RCC 7860 (cell line): ENCODE data around the gene RFT1.

Experiments
- DNase-seq: peaks from one replicate; pipeline ENCODE4 v3.0.0-alpha.2; 2015; ENCODE audit warnings: low spot score
- FAIRE-seq: peaks from 2 replicates; lab custom pipeline; 2012; peaks lifted over from hg19 to GRCh38; lab: Jason Lieb, UNC

Gene RFT1

DNA sequence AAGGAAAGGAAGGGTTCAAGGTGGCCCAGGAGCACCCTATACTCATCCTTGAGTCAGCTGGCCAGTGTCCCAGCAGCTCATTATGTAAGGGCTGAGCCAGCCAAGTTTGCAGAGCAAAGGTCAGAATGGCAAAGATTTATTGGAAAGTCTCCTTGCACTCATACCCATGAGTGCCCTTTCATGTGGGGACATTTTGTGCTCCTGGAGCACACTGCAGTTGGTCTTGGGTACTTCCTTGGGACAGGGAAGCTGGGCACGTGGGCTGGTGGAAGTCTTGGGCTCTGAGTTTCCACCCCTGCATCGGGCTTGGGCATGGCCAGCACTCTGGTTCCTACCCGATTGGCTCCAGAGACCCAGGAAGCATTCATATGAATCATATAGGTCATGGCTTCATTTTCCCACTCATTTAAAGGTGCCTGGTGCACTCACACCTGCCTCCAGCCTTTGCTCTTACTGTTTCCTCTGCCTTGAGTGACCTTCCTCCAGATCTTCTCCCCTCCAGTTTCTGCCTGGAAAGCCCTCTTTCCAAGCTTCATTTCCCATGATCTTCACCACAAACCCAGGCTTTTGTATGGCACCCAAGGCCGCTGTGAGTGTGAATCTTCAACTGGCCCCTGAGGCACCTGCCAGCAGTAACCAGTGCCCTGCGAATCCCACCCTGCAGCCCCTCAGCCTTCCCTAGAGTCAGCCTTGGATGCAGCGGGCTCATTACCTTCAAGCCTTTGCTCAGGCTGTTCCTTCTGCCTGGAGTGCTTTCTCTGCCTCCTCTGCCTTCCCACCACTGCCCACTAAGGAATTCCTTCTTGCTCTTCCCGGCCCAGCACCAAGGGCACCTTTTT lies 20.2 kb upstream of the RFT1 start:
- FAIRE-seq (peak; percentile 56), DNase-seq (peak; percentile 47)

DNA sequence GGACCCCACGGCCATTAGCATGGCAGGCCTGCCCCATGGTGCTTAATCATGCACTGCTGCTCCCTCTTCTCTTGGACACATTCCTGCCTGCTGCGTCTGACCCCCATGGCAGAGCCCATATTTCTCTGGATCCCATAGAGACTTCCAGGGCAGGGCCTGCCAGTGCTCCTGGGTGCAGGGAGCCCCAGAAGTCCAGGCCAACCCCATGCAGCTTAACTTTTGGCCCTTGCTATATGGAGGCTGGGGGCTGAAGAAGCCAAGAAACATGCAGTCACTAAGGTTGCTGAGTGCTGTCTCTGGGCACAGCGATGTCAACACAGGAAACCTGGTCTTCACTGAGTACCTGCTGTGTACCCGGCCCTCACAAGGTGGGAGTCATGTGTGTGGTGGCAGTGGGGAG lies 19.5 kb upstream of the RFT1 start:
- DNase-seq = no peak
- FAIRE-seq = no peak

DNA sequence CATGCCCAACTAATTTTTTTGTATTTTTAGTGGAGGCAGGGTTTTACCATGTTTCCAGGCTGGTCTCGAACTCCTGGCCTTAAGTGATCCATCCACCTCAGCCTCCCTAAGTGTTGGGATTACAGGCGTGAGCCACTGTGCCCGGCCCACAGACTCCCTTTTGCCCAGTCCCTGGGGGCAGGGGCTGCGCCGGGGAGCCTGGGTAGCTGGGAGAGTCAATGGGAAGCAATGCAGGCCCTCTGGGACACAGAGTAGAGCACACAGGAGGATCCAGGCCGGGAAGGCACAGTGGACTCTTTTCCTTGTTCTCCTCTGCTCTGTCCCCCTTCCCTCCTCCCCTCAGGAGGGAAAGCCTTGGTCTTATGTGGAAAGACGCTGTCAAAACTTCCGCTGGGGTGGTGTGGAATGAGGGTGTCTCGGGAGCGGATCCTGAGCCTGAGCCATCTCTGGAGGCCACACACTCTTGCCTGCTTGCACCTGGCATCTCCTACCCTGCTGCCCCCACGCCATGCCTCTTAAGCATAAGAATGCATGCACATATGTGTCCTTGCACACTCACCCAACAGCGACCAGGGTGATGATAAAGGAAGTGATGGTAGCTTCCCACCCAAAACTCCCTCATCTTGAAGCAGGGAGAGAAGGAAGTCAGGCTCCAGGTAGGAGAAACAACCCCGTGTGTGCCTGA lies 18.9 kb upstream of the RFT1 start:
- DNase-seq = no peak
- FAIRE-seq = no peak

DNA sequence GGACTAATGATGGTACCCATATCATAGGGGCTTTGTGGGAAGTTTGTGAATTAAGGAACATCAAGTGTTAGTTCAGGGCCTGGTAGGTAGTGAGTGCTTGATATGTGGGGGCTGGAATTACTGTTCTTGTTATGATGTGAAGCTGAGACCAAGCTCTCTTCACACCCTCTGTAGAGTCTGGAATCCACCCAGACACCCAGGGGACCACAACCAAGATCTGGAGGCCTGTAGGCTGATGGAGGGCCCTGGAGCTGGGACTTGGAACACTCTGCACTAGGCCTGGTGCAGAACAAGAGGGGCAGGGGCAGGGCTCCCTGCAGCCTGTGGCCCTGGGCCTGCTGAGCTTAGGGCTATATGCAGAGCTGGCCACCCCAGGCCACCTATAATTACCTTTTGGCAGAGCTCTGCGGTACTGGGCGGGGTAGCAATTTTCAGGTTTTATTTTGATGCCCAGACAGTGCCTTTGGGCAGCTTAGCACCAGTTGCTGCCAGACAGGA lies 17.7 kb upstream of the RFT1 start:
- DNase-seq (no peak), FAIRE-seq (no peak)

DNA sequence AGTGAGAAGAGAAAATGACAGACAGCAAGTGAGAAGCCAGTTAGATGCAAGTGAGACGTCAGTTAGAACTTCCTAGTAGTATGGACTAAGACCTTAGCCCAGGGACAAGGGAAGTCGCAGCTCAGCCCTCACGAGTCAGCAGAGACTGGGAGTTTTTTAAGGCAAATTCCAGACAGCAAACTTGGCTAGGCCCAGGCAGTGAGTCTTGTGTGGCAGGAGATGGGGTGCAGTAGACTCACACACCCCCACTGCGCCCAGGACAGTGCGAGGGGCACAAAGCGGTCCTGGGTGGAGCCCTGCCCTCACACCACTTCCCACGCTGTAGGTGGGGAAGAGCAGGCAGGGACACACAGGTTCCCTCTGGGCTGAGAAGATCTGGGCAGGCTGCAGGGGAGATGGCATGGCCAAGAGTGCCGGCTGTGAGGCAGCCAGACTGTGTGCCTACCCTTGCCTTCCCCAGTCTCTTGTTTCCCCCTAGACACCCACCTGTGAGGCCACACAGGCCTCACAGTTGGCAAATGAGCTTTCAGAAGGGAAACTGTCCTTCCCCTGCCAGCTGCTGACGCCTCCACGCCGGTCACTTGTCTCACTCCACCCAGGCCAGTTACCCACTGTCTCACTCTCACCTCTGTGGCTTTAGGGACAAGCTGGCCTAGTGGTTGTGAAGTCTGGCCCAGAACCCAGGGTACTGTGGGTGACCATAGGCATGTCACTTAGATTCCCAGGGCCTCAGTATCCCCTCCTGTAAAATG lies 17.1 kb upstream of the RFT1 start:
- FAIRE-seq = no peak
- no peak for DNase-seq

DNA sequence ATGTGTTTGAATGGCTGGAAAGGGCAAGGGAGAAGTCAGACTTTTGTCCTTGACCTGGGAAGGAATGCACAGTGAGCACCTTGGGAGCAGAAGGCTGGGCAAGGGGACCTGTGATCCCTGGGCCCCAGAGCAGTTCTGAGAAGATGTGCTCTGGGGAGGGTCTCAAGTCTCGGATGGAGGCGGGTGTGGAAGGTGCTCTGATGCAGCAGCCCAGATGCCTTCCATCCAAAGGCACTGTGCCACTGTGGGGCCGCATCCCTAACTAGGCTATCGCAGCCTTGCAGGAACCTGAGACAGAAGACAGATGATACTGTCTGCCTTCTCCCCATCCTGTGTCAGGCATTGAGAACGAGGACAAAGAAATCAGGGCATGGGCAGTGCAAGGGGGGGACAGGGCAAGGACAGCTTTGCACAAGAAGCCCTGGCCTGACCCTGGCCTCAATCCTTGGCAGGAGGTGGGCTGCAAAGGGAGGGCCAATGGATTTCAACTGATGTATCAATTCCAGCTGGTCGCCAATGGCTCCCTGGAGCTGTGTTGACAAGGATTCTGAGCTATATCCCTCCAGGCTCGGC lies 16.2 kb upstream of the RFT1 start:
- DNase-seq (no peak), FAIRE-seq (no peak)

DNA sequence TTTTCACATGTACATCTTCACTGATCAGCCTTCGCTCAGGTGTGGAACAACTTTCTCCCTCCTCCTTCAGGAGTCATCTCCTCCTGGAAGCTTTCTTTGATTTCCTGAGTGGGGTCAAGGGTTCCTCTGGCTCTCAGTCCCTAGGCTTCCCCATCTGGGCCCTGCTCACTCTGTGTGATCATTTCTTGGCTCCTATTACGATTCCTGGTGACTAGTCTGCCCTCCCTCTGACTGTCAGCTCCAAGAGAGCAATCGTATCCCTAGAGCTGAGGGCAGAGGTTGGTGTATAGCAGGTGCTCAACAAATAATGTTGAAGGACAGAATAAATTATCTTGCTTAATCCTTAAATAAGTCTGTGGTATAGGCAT lies 15.5 kb upstream of the RFT1 start:
- no peak for DNase-seq
- no peak for FAIRE-seq

DNA sequence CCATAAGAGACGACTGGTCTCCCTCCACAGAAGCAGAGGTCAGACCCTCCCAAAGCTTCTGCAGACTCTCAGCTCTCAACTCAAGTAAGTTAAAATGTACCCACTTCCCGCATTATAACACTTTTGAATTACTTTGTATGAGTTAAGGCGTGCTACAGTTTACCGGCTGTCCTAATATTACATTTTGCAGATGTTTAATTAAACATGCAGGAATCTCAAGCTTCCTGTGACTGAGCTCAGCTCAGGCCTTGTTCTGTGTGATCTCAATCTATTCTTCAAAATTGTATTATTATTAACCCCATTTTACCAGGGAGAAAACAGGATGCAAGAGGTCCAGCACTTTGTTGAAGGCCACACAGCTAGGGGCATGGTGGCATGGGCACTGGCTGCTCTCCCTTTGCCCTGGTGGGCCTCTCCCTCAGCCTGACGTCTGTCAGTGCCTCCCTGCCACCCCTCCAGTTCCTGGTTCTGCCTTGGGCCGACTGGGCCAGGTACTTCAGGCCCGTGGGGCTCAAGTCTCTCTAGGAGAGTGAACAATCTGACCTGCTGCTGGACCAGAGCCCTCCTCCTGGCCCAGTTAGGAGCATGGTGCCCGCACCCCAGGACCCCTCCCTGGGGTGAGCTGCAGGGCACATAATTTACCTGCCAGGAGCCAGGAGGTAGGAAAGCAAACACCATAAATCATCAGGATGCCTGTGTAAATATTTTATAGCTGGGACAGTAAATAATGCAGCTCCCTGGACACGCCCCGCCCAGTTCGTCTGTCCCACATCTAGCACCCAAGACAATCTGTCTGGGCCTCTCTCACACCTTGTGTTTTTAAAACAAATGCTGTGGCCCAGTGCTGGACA lies 14.9 kb upstream of the RFT1 start:
- DNase-seq = no peak
- no peak for FAIRE-seq

DNA sequence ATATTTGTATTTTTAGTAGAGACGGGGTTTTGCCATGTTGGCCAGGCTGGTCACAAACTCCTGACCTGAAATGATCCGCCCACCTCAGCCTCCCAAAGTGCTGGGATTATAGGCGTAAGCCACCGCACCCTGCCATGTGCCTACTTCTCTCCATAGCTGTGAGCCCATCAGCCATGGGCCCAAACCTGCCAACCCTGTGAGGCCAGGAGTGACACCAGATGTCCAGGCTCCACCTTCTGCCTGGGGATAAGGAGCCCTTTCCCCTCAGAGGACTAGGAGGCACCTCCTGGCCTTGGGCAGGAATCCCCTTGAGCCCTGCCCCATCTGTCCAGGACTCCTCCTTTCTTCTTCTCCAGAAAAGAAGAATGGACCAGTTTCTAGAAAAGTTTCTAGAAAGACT lies 14.2 kb upstream of the RFT1 start:
- FAIRE-seq = no peak
- DNase-seq = no peak

DNA sequence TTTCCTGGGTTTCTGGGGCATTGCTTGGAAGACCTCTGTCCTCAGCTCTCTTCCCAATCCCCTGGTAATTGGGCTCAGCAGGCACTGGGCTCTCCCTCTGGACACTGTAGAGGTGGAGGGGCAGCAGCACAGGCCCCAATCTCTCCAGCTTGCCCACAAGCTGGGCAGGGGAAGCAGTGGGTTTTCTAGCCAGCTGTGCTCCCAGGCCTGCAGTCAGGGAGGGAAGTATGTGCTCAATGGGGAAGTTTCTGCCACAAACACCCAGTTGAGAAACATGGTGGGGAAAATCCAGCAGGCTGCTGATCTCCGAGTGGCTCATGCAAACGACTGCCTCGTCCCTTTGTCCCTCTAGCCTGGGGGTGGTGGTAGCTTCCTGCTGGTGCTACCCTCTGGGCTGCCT lies 12.8 kb upstream of the RFT1 start:
- FAIRE-seq (no peak), DNase-seq (no peak)

DNA sequence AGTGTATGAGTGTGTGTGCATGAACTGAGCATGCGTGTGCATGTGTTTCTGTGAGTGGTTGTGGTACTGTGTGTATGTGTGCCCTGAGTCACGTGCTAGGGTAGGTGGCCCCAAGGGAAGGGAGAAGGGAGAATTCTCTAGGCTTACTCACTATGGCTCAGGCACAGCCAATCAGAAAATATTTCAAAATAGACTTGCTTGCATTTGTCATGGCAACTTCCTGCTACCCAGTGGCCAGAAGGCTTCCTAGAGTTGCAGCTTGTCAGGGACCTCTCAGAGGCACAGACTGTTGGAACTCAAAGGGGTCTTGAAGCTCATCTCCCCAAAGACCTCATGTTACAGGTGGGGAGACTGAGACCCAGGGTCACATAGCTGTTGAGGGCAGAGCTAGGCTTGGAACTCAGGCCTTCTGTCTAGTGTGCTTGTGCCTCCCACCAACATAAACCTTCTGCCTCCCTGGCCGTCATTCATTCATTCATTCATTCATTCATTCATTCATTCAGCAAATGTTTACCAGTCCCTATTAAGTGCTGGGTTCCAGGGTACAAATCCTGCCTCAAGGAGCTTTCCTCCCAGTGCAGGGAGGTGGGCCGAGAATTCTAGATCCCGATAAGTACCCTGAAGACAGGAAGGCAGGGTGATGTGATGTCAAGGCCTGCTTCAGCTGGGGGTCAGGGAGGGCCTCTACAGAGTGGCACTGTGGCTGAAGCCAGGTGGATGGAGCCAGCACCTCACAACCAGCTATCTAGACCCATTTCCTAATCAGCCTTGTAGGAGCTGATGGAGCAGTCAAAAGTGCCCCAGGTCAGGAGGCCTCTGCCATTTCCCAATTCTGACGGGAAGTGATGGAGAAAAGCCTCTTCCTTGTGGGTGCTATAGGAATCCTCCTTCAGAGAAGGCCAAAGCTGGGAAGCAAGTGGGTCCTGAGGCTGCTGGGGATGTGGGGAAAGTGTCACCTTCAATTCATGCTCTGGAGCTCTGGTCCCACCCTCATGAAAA lies 10.9 kb upstream of the RFT1 start:
- DNase-seq (peak; percentile 37), FAIRE-seq (no peak)

DNA sequence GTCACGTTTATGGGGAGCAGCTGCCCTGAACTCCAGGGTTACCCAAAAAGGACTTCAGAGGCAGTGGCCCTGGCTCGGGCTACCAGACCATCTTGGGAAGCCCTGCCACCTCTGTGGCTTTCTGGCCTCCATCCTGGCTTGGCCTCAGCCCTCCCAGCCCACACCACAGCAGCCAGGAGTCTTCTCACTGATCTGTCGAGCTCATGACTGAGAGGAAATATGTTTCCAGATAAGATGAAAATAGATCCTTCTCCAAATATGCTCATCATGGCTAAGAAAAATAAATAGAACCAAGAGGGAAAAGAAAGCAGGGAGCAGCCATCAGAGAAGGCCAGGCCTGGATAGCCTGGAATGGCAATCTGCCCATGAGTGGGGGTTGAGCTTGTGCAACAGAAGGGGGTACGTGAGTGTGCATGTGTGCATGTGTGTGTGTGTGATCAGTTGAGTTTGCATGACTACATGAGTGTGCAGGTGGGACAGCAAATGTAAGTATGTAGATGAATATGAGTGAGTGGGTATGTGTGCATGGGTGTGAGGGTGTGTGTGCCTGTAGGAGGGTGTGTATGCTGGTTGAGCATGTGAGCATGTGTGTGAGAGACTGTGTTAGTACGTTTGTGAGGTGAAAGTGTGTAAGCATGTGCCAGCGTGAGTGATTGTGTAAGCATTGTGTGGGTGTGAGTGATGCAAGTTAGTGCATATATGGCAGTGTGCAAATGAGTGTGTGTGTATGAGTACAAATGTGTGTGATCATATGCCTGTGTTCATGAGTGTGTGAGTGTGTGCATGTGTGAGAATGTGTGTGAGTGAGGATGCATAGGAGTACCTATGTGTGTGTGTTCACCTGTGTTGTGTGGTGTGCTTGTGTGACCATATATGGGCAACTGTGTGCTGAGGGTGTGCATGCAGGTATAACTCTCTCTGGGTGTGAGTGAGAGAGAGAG lies 9.9 kb upstream of the RFT1 start:
- no peak for FAIRE-seq
- no peak for DNase-seq

DNA sequence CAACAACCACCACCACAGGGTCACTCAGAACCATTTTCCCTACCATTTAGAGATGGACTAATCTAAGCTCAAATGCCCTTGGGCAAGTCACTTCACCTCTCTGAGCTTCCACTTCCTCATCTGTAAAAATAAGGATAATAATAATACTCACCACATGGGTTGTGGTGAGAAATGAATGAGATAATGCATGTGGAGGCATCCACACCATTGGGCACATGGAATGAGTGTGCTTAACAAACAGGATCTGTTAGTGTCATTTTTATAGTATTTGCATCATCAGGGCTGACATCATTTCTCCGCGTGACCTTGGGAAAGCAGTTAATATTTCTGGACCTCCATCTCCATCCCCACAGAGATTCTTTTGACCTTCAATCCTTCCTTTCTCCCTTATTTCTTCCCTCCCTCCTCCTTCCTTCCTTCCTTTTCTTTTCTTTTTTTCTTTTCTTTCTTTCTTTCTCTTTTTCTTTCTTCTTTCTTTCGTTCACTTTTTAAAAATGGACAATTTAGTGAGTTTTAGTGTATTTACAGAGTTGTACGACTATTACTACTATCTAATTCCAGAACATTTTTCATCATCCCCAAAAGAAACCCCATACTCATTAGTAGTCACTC lies 7.7 kb upstream of the RFT1 start:
- no peak for FAIRE-seq
- no peak for DNase-seq

DNA sequence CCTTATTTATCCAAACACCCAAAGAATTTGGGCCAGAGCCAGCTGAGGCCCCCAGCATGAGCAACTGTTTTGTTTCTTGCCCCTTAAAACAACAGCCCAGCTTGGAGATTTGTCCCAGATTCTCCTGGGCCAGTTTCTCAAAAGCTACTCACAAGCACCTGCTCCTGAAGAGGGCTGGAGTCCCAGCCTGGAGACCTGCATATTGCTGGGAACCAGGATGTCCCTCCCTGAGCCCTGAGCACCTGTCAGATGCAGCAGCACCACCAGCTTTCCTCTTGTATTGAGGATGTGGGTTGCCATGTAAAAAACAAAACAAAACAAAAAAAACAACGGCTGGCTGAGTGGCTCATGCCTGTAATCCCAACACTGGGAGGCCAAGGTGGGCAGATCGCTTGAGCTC lies 7.0 kb upstream of the RFT1 start:
- FAIRE-seq = no peak
- no peak for DNase-seq

DNA sequence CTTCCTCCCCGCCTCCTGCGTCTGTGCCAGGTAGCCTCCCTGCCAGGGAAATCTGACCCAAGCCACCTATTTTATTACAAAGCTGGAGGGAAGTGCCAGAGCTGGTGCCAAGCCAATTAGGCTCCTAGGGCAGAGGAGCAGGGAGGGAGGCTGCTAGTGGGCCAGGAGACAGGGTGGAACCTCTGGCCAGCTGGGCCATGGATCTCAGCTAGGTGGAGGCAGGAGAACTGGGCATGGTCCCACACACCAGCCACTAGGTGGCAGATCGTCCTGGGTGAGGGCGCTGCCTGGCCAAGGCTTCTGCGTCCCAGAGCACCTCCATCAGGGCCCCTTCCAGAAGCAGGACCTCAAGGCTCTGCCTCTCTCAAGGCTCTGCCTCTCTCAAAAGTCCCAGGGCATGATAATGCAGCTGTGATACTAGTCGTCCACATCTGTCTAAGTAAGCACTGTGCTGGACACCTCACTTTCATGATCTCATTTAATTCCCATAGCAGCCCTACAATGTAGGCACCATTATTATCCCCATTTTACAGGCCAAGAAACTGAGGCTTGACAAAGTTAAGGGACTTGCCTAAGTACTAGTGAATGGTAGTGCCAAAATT lies 4.5 kb upstream of the RFT1 start:
- FAIRE-seq (no peak), DNase-seq (peak; percentile 23)

DNA sequence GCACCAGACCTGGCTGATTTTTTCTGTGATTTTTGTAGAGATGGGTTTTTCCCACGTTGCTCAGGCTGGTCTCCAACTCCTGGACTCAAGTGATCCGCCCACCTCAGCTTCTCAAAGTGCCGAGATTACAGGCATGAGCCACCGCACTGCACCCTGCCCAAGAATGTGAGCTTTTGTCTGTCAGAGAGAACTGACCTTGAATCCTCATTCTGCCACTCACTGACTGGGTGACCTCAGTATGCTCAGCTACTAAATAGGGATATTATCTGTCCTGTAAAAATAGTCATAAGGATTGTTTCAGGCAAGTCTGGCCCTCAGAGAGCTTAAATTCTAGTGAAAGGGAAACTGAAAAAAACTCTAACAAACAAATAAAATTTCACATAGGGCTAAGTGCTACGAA lies 2.1 kb upstream of the RFT1 start:
- no peak for DNase-seq
- no peak for FAIRE-seq

DNA sequence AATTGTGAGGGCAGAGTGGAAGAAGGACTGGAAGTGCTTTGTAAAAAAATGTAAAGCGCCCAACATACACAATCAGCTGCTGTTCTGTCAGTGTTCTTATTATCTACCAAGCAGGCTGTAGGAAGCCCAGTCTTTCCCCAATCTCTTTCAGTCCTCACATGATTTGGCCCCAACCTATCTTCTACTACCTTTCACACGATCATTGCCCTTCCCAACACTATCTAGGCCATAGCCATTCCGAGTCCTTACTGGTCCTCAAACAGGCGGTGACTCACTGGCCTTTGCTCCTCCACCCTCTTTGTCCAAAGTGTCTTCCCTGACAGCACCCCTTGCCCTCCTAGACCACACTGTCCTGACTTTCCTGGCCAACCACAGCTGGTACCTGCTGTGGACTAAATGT lies 861 bp upstream of the RFT1 start:
- no peak for DNase-seq
- FAIRE-seq = no peak
